Endothelial cell of umbilical vein (primary cell): ENCODE measurements around the gene DYNC2H1. TPM values are rescaled to one million over a fixed set of nuclear protein-coding genes. Genes with fewer than 3 reads are reported as not detected.

Source experiments
- BruUV-seq: library from RNA; stranded (reverse); fragments of 400-500 nt; replicated peaks from 2 replicates; lab custom pipeline; 2021; lab: Mats Ljungman, UMichigan
- CTCF ChIA-PET: fragments of 300-600, 350-600 bp; sonication (Branson Sonifier 250); formaldehyde crosslinking; loops from one replicate; lab custom pipeline; 2021; ENCODE audit warnings: antibody characterized with exemption, inconsistent platforms; lab: Charles Lee
- POLR2A ChIA-PET: fragments of 300-600, 350-600 bp; sonication (Branson Sonifier 250); formaldehyde crosslinking; loops from one replicate; lab custom pipeline; 2021; ENCODE audit warnings: antibody characterized with exemption, inconsistent platforms; lab: Charles Lee
- DNase-seq: peaks from one replicate; pipeline ENCODE4 v3.0.0-alpha.2; 2011; ENCODE audit warnings: low read depth, low spot score
- FAIRE-seq: peaks from 2 replicates; lab custom pipeline; 2011; peaks lifted over from hg19 to GRCh38; lab: Jason Lieb, UNC
- H2AFZ ChIP-seq: 2 replicates; pipeline ENCODE4 v1.6.0; 2012; ENCODE audit warnings: low read depth, low read length, control low read depth, inconsistent platforms
- H3K27ac ChIP-seq: 2 replicates; pipeline ENCODE4 v1.5.1; 2011; ENCODE audit warnings: low read depth, mild to moderate bottlenecking, control low read depth, low read length, moderate library complexity; ENCODE audit not compliant: insufficient read depth
- H3K27me3 ChIP-seq, 2 experiments: 2 replicates each; pipeline versions ENCODE4 v1.6.0 to v1.6.1; 2011; ENCODE audit warnings: low read length in 2 of 2, mixed read lengths in 1 of 2; ENCODE audit not compliant: control insufficient read depth in 2 of 2, insufficient read depth in 2 of 2
- H3K36me3 ChIP-seq, 2 experiments: 2 replicates in 1 of 2; 3 replicates in 1 of 2; pipeline ENCODE4 v1.5.1; 2011; ENCODE audit warnings: low read length in 2 of 2, mild to moderate bottlenecking in 1 of 2, moderate library complexity in 1 of 2; ENCODE audit not compliant: control insufficient read depth in 2 of 2, insufficient read depth in 2 of 2; ENCODE audit errors: extremely low read depth in 1 of 2
- H3K4me1 ChIP-seq: 3 replicates; pipeline ENCODE4 v1.5.1; 2011; ENCODE audit warnings: mild to moderate bottlenecking, low read length; ENCODE audit not compliant: control insufficient read depth, insufficient read depth; ENCODE audit errors: extremely low read depth
- H3K4me2 ChIP-seq: 2 replicates; pipeline ENCODE4 v1.6.1; 2011; ENCODE audit warnings: low read length, control low read depth, mixed read lengths; ENCODE audit not compliant: insufficient read depth
- H3K4me3 ChIP-seq, 3 experiments: fragments of 200-600 bp in 1 of 3; sonication (generic), shearing (Covaris generic) in 1 of 3; replicated peaks in 1 of 3; 2 replicates each; pipeline ENCODE4 v1.5.1; 2011 to 2016; ENCODE audit warnings: control low read depth in 3 of 3, low read length in 3 of 3, mild to moderate bottlenecking in 2 of 3, inconsistent platforms in 1 of 3, low read depth in 1 of 3, moderate library complexity in 1 of 3; ENCODE audit not compliant: insufficient read depth in 1 of 3
- H3K79me2 ChIP-seq: 2 replicates; pipeline ENCODE4 v1.6.0; 2012; ENCODE audit warnings: low read length, inconsistent platforms; ENCODE audit not compliant: control insufficient read depth, insufficient read depth
- H3K9ac ChIP-seq: replicated peaks from 2 replicates; pipeline ENCODE3; 2011; ENCODE audit warnings: low read length, control low read depth; ENCODE audit not compliant: insufficient read depth; ENCODE audit errors: extremely low read depth
- H3K9me1 ChIP-seq: replicated peaks from 3 replicates; pipeline ENCODE4 v1.6.0; 2011; ENCODE audit warnings: mild to moderate bottlenecking, low read length; ENCODE audit not compliant: control insufficient read depth, insufficient read depth; ENCODE audit errors: extremely low read depth
- H3K9me3 ChIP-seq: replicated peaks from 2 replicates; pipeline ENCODE4 v1.5.1; 2012; ENCODE audit warnings: low read length, inconsistent platforms; ENCODE audit not compliant: control insufficient read depth, insufficient read depth
- H4K20me1 ChIP-seq: replicated peaks from 2 replicates; pipeline ENCODE3; 2011; ENCODE audit warnings: mild to moderate bottlenecking, low read length; ENCODE audit not compliant: control insufficient read depth, insufficient read depth; ENCODE audit errors: extremely low read depth
- CTCF ChIP-seq, 2 donors: IDR thresholded peaks; 1 replicate in 1 of 2; 2 replicates in 1 of 2; pipeline ENCODE4 v1.5.1; 2011; ENCODE audit warnings: low read length in 2 of 2, mild to moderate bottlenecking in 2 of 2, moderate library complexity in 2 of 2, control low read depth in 1 of 2, inconsistent platforms in 1 of 2, low read depth in 1 of 2; ENCODE audit not compliant: insufficient read depth in 1 of 2; ENCODE audit errors: extremely low read depth in 1 of 2
- EZH2 ChIP-seq: IDR thresholded peaks from 2 replicates; pipeline ENCODE4 v1.6.1; 2012; ENCODE audit warnings: borderline replicate concordance, low read depth, mild to moderate bottlenecking, moderate library complexity, low read length, inconsistent platforms; ENCODE audit not compliant: severe bottlenecking
- FOS ChIP-seq: IDR thresholded peaks from 2 replicates; pipeline ENCODE4 v1.6.1; 2011; ENCODE audit warnings: mild to moderate bottlenecking, low read length, moderate library complexity, borderline replicate concordance; ENCODE audit not compliant: insufficient read depth
- GATA2 ChIP-seq: IDR thresholded peaks from 2 replicates; pipeline ENCODE4 v1.7.0; 2011; ENCODE audit warnings: low read depth, mild to moderate bottlenecking, moderate library complexity, mixed read lengths, low read length; ENCODE audit not compliant: insufficient read length, insufficient read depth
- JUN ChIP-seq: IDR thresholded peaks from 2 replicates; pipeline ENCODE4 v1.6.1; 2011; ENCODE audit warnings: borderline replicate concordance, low read depth; ENCODE audit not compliant: insufficient read length, insufficient read depth
- MYC ChIP-seq: IDR thresholded peaks from one replicate; pipeline ENCODE4 v1.6.1; 2011; ENCODE audit warnings: mild to moderate bottlenecking, low read depth, low read length
- POLR2A ChIP-seq: IDR thresholded peaks from 2 replicates; pipeline ENCODE4 v1.6.1; 2012; ENCODE audit warnings: low read depth, mild to moderate bottlenecking, control low read depth, low read length
- POLR2AphosphoS5 ChIP-seq: IDR thresholded peaks from 2 replicates; pipeline ENCODE4 v1.6.1; 2012; ENCODE audit warnings: low read depth, mild to moderate bottlenecking, control low read depth, low read length, moderate library complexity; ENCODE audit not compliant: insufficient read depth
- dilution Hi-C: fragments of 300-500 bp; cut with MboI; formaldehyde crosslinking; loops from one replicate; pipeline ENCODE4 v1.15.0; 2019; ENCODE audit warnings: low sequenced_read_pairs; ENCODE audit not compliant: extremely low pct_ligation_motif_present
- intact Hi-C: fragments of 100-400 bp; cut with micrococcal nuclease; formaldehyde crosslinking; loops from one replicate; pipeline ENCODE4 v1.10.0; 2022
- polyA plus RNA-seq, 4 experiments: library from polyadenylated mRNA; depleted of rRNA in 3 of 4; stranded (reverse) in 3 of 4; unstranded in 1 of 4; fragments of >200 nt; gene quantifications; 2 replicates each; pipeline versions ENCODE4 v1.2.1 to v1.2.3, GENCODE V29; 2011 to 2012; ENCODE audit warnings: missing spikeins in 1 of 4
- total RNA-seq: library from RNA; stranded (reverse); gene quantifications from 2 replicates; pipeline ENCODE4 v1.2.3, GENCODE V29; 2021
- TF ChIP-seq, protein P1 (sequence below): IDR thresholded peaks from 2 replicates; pipeline ENCODE4 v1.6.1; 2011; ENCODE audit not compliant: insufficient read depth, insufficient read length

Gene DYNC2H1
- total and polyA plus RNA-seq, 2 donors (not counting 3 experiments of a cell fraction or from before 2014, with no cell fraction given) = 1.9 to 4.2 TPM

GRCh38 chr11:103167166-103167565 lies 57.9 kb downstream of the DYNC2H1 start:
- Histone ChIP-seq H4K20me1 (no peaks in the 10 kb centered on the region), H3K9ac (no peak overlapping the region), H3K4me2 (no peak overlapping the region), H3K4me3 (no peak overlapping the region), H2AFZ (no peak overlapping the region), H3K9me3 (no peaks in the 10 kb centered on the region), H3K4me1 (no peaks in the 10 kb centered on the region), H3K36me3 (no peaks in the 10 kb centered on the region), H3K79me2 (no peaks in the 10 kb centered on the region), H3K27ac (no peak overlapping the region), H3K9me1 (no peaks in the 10 kb centered on the region), H3K27me3 (no peaks in the 10 kb centered on the region)
- intact Hi-C loops (no loop called here), dilution Hi-C loops (no loop called here)
- ChIA-PET POLR2A (no interaction called here), CTCF (no interaction called here)
- BruUV-seq = no TSS peak
- FAIRE-seq (no peak), DNase-seq (no peak)
- TF ChIP-seq POLR2AphosphoS5 (no peak), POLR2A (no peak), CTCF (IDR thresholded peaks at IDR 0.05; ENCODE audit: extremely low read depth in 1 of 2, insufficient read depth in 1 of 2, low read depth in 1 of 2, low read length in 2 of 2) (no peak), JUN (no peak), EZH2 (no peak), FOS (no peak), GATA2 (no peak), MYC (no peak)
- TF ChIP-seq, protein P1, sequence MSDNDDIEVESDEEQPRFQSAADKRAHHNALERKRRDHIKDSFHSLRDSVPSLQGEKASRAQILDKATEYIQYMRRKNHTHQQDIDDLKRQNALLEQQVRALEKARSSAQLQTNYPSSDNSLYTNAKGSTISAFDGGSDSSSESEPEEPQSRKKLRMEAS = no peak
